ENCODE data around the gene MIA. TPM values are rescaled to one million over a fixed set of nuclear protein-coding genes. Genes with fewer than 3 reads are reported as not detected.
A peak's percentile ranks its signal among the peaks of the same experiment; 100 is the strongest.

The MIA gene
- total and polyA plus RNA-seq, 2 donors (not counting 1 experiment from before 2014, with no cell fraction given), result 0.99 TPM; not detected in 1

- Histone ChIP-seq H3K36me3 (ENCODE audit: control insufficient read depth, insufficient read depth, low read length) (peaks cover 2% of the 10 kb centered on the region), H3K4me1 (ENCODE audit: control insufficient read depth, extremely low read depth, insufficient read depth, low read length) (peaks cover 6% of the 10 kb centered on the region), H3K27me3 (ENCODE audit: control insufficient read depth, insufficient read depth, low read length) (no peaks in the 10 kb centered on the region), H3K79me2 (ENCODE audit: control insufficient read depth, insufficient read depth, low read length) (peaks cover 36% of the 10 kb centered on the region), H3K9me3 (ENCODE audit: control insufficient read depth, insufficient read depth, low read depth, low read length) (no peaks in the 10 kb centered on the region), H3K27ac (ENCODE audit: insufficient read depth, low read length) (peak within 1 kb of the TSS; percentile 84), H3K4me3 (replicated peaks in 1 of 4; ENCODE audit: control extremely low read depth in 1 of 4, insufficient read depth in 1 of 4, low read depth in 3 of 4, low read length in 4 of 4) (peak within 1 kb of the TSS; percentile 70 to 90 (median 77)), H3K4me2 (ENCODE audit: extremely low read depth, insufficient read depth, low read length) (peak within 1 kb of the TSS; percentile 94), H4K20me1 (ENCODE audit: control insufficient read depth, extremely low read depth, insufficient read depth, low read length) (no peaks in the 10 kb centered on the region), H3K9ac (ENCODE audit: insufficient read depth, low read length) (peak within 1 kb of the TSS; percentile 91), H2AFZ (ENCODE audit: low read length) (peak within 1 kb of the TSS; percentile 79)
- peak; percentile 99 to 100 for DNase-seq (ENCODE audit: low read depth in 2 of 2)
- TF ChIP-seq CTCF (conservative IDR thresholded peaks at IDR 0.05 in 1 of 2, IDR thresholded peaks at IDR 0.05 in 1 of 2; ENCODE audit: low read depth in 1 of 2, low read length in 2 of 2) (no peak), EZH2 (IDR thresholded peaks at IDR 0.05; ENCODE audit: low read length, missing control alignments) (no peak)
Measured at GRCh38 chr19:40750058-40750873, 25.1 kb upstream of the MIA start, which contains the start of gene ACTMAP. Gene ACTMAP, minus strand, starts transcription at chr19:40750477. Its CDS starts 674 bp downstream, at chr19:40749803.

- Histone ChIP-seq H3K27me3 (ENCODE audit: control insufficient read depth, insufficient read depth, low read length) (no peaks in the 10 kb centered on the region), H3K27ac (ENCODE audit: insufficient read depth, low read length) (peak within 1 kb of the TSS; percentile 84), H3K4me1 (ENCODE audit: control insufficient read depth, extremely low read depth, insufficient read depth, low read length) (peaks cover 6% of the 10 kb centered on the region), H3K4me3 (replicated peaks in 1 of 4; ENCODE audit: control extremely low read depth in 1 of 4, insufficient read depth in 1 of 4, low read depth in 3 of 4, low read length in 4 of 4) (peak within 1 kb of the TSS; percentile 70 to 90 (median 77)), H4K20me1 (ENCODE audit: control insufficient read depth, extremely low read depth, insufficient read depth, low read length) (no peaks in the 10 kb centered on the region), H2AFZ (ENCODE audit: low read length) (peak within 1 kb of the TSS; percentile 79), H3K4me2 (ENCODE audit: extremely low read depth, insufficient read depth, low read length) (peak within 1 kb of the TSS; percentile 94), H3K9ac (ENCODE audit: insufficient read depth, low read length) (peak within 1 kb of the TSS; percentile 91), H3K36me3 (ENCODE audit: control insufficient read depth, insufficient read depth, low read length) (peaks cover 8% of the 10 kb centered on the region), H3K9me3 (ENCODE audit: control insufficient read depth, insufficient read depth, low read depth, low read length) (no peaks in the 10 kb centered on the region), H3K79me2 (ENCODE audit: control insufficient read depth, insufficient read depth, low read length) (peaks cover 43% of the 10 kb centered on the region)
- DNase-seq (ENCODE audit: low read depth in 2 of 2), result peak; percentile 96 to 98
- TF ChIP-seq EZH2 (IDR thresholded peaks at IDR 0.05; ENCODE audit: low read length, missing control alignments) (no peak), CTCF (conservative IDR thresholded peaks at IDR 0.05 in 1 of 2, IDR thresholded peaks at IDR 0.05 in 1 of 2; ENCODE audit: low read depth in 1 of 2, low read length in 2 of 2) (no peak)
Measured at GRCh38 chr19:40750874-40751537, 24.3 kb upstream of the MIA start, which contains the start of gene SNRPA. Gene SNRPA, plus strand, starts transcription at chr19:40751203. Its CDS starts 206 bp downstream, at chr19:40751409.

GRCh38 chr19:40752257-40752781, 23.0 kb upstream of the MIA start:
- H4K20me1 ChIP-seq (ENCODE audit: control insufficient read depth, extremely low read depth, insufficient read depth, low read length), result no peaks in the 10 kb centered on the region
- H3K27me3 ChIP-seq (ENCODE audit: control insufficient read depth, insufficient read depth, low read length), result no peaks in the 10 kb centered on the region
- H3K36me3 ChIP-seq (ENCODE audit: control insufficient read depth, insufficient read depth, low read length), result peaks cover 9% of the 10 kb centered on the region
- H3K9ac ChIP-seq (ENCODE audit: insufficient read depth, low read length), result no peak overlapping the region
- H2AFZ ChIP-seq (ENCODE audit: low read length), result no peak overlapping the region
- peak overlapping the region; percentile 70 to 90 (median 74) for H3K4me3 ChIP-seq (replicated peaks in 1 of 4; ENCODE audit: control extremely low read depth in 1 of 4, insufficient read depth in 1 of 4, low read depth in 3 of 4, low read length in 4 of 4)
- H3K27ac ChIP-seq (ENCODE audit: insufficient read depth, low read length), result no peak overlapping the region
- TF ChIP-seq CTCF (conservative IDR thresholded peaks at IDR 0.05 in 1 of 2, IDR thresholded peaks at IDR 0.05 in 1 of 2; ENCODE audit: low read depth in 1 of 2, low read length in 2 of 2) (no peak), EZH2 (IDR thresholded peaks at IDR 0.05; ENCODE audit: low read length, missing control alignments) (no peak)
- peaks cover 56% of the 10 kb centered on the region for H3K79me2 ChIP-seq (ENCODE audit: control insufficient read depth, insufficient read depth, low read length)
- H3K4me1 ChIP-seq (ENCODE audit: control insufficient read depth, extremely low read depth, insufficient read depth, low read length), result peaks cover 6% of the 10 kb centered on the region
- no peak for DNase-seq (ENCODE audit: low read depth in 2 of 2)
- no peaks in the 10 kb centered on the region for H3K9me3 ChIP-seq (ENCODE audit: control insufficient read depth, insufficient read depth, low read depth, low read length)
- peak overlapping the region; percentile 72 for H3K4me2 ChIP-seq (ENCODE audit: extremely low read depth, insufficient read depth, low read length)

Measured in fibroblast of lung (primary cell).